NOMO-1 (cell line): Measurements from ENCODE around the gene TSPAN3.

Source experiments
- DNase-seq, 2 experiments: peaks; one replicate each; lab custom pipeline; 2025; ENCODE audit not compliant: unreplicated experiment in 2 of 2; lab: John Stamatoyannopoulos, UW

The TSPAN3 gene

GRCh38 chr15:77025083-77025901 lies 45.6 kb downstream of the TSPAN3 start:
- DNase-seq: no peak

- DNase-seq: peak in 1 of 2 experiments; percentile 27
Measured at GRCh38 chr15:77024273-77025082, 46.4 kb downstream of the TSPAN3 start.

GRCh38 chr15:77023576-77024272 lies 47.2 kb downstream of the TSPAN3 start:
- DNase-seq: no peak

- DNase-seq: no peak
Measured at GRCh38 chr15:77022646-77023575, 48.0 kb downstream of the TSPAN3 start.

GRCh38 chr15:77021803-77022381 lies 49.0 kb downstream of the TSPAN3 start:
- peak in 1 of 2 experiments; percentile 51 for DNase-seq

GRCh38 chr15:77021088-77021481 lies 49.8 kb downstream of the TSPAN3 start:
- no peak for DNase-seq

- DNase-seq: no peak
Measured at GRCh38 chr15:77020348-77021087, 50.4 kb downstream of the TSPAN3 start.

- DNase-seq: peak; percentile 32 to 35
Measured at GRCh38 chr15:77019521-77020331, 51.2 kb downstream of the TSPAN3 start.

GRCh38 chr15:77018796-77019505 lies 52.0 kb downstream of the TSPAN3 start:
- DNase-seq: peak in 1 of 2 experiments; percentile 24

- DNase-seq: no peak
Measured at GRCh38 chr15:77017761-77018720, 52.9 kb downstream of the TSPAN3 start.

GRCh38 chr15:77017091-77017660 lies 53.7 kb downstream of the TSPAN3 start:
- DNase-seq: no peak

GRCh38 chr15:77016321-77016695 lies 54.6 kb downstream of the TSPAN3 start:
- DNase-seq: no peak

GRCh38 chr15:77015646-77016320 lies 55.1 kb downstream of the TSPAN3 start:
- DNase-seq: no peak

- peak; percentile 91 to 92 for DNase-seq
Measured at GRCh38 chr15:77014132-77015081, 56.5 kb downstream of the TSPAN3 start.

GRCh38 chr15:77013776-77014131 lies 57.2 kb downstream of the TSPAN3 start:
- DNase-seq: no peak
